Lung (tissue), 12 donors: Measurements from ENCODE around the gene TINCR. TPM values are rescaled to one million over a fixed set of nuclear protein-coding genes. Genes with fewer than 3 reads are reported as not detected.

Experiments
- ATAC-seq: fragments of 200-7000 bp; cut with Tn5 transposase; one replicate; pipeline ENCODE4 v1.9.1; 2020; ENCODE audit warnings: moderate number of reproducible peaks; ENCODE audit not compliant: insufficient read depth, low FRiP score
- DNase-seq, 3 donors: peaks; one replicate each; pipeline ENCODE4 v3.0.0-alpha.2; 2013 to 2017
- H3K27ac ChIP-seq, 2 donors: one replicate each; pipeline ENCODE4 v1.5.1; 2013; ENCODE audit warnings: mild to moderate bottlenecking in 2 of 2, moderate library complexity in 2 of 2, control low read depth in 1 of 2, inconsistent platforms in 1 of 2, low read depth in 1 of 2, low read length in 1 of 2
- H3K27me3 ChIP-seq, 3 donors: one replicate each; pipeline ENCODE4 v1.5.1; 2013; ENCODE audit warnings: low read length in 2 of 3; ENCODE audit not compliant: control insufficient read depth in 3 of 3, insufficient read depth in 3 of 3
- H3K36me3 ChIP-seq, 4 donors: one replicate each; pipeline ENCODE4 v1.5.1; 2013; ENCODE audit warnings: low read length in 4 of 4, mild to moderate bottlenecking in 1 of 4, moderate library complexity in 1 of 4; ENCODE audit not compliant: control insufficient read depth in 4 of 4, insufficient read depth in 4 of 4
- H3K4me1 ChIP-seq, 5 donors: one replicate each; pipeline ENCODE4 v1.5.1; 2013; ENCODE audit warnings: low read length in 5 of 5, mild to moderate bottlenecking in 2 of 5, moderate library complexity in 1 of 5; ENCODE audit not compliant: control insufficient read depth in 5 of 5, insufficient read depth in 5 of 5
- H3K4me3 ChIP-seq: one replicate; pipeline ENCODE4 v1.5.1; 2013; ENCODE audit warnings: mild to moderate bottlenecking, control low read depth, moderate library complexity
- H3K9ac ChIP-seq, 2 donors: one replicate each; pipeline ENCODE4 v1.5.1; 2013; ENCODE audit warnings: low read length in 2 of 2, control low read depth in 1 of 2; ENCODE audit not compliant: insufficient read depth in 1 of 2
- H3K9me3 ChIP-seq, 4 donors: one replicate each; pipeline ENCODE4 v1.5.1; 2013; ENCODE audit warnings: low read length in 3 of 4, mild to moderate bottlenecking in 1 of 4, moderate library complexity in 1 of 4; ENCODE audit not compliant: control insufficient read depth in 4 of 4, insufficient read depth in 3 of 4
- CTCF ChIP-seq: IDR thresholded peaks from 2 replicates; pipeline ENCODE4 v1.5.1; 2012; ENCODE audit warnings: mild to moderate bottlenecking; ENCODE audit errors: control extremely low read depth, extremely low read depth
- WGBS, 2 donors: extraction: QIAGEN DNeasy Blood & Tissue Kit; methylation state at CpG; one replicate each; pipeline ENCODE4 v1.1.7; 2013; 5-methylcytosine and 5-hydroxymethylcytosine counted together
- polyA plus RNA-seq, 2 donors: library from polyadenylated mRNA; stranded (reverse); fragments of 200-250 nt; gene quantifications; one replicate each; pipeline ENCODE4 v1.2.1, GENCODE V29; 2013
- total RNA-seq, 2 donors: library from RNA; depleted of rRNA in 1 of 2; stranded (reverse); fragments of >200 nt in 1 of 2; gene quantifications; one replicate each; pipeline ENCODE4 v1.2.1, GENCODE V29; 2014 to 2021
- donor health status: control.
- donor health status: control.
- donor health status: Bipolar disorder and iron deficiency.
- donor health status: healthy.
- donor health status: DM: yes; HTN: yes; CAD: no.

TINCR gene
- total and polyA plus RNA-seq, 4 donors: 1.0 to 2.0 (median 1.9) TPM

GRCh38 chr19:5590865-5591154 lies 23.1 kb upstream of the TINCR start:
- no peak overlapping the region for H3K4me3 ChIP-seq

DNA sequence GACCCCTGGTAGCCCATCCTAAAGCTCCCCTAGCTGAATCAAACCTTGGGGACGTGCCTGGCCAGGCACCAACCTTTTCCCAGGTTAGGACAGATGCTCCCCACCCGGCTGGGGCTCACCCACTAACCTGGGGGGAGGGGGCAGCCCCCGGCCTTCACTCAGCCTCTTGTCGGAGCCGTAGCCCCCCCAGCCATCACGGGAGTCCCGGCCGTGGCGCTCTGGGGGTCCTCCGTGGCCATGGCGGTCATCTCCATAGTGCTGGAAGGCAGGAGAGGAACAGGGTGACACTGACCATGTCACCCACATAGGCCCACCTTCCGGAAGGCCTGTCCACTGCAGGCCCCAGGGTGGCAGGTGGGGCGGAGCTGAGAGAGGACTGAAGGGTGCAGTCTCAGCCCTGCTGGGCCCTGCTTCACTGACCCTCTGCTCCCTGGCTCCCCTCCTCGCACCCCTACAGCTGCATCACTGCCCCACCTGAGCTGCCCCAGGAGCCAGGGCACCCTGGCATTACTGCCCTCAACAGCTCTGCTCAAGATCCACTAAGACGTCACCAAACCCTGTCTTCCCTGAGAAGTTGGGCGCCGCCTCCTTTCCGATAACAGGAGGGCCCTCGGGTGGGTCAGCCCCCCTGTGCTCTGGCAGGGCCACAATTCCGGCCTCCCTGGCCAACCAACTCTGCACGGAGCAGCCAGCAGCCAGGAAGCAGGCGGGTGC lies 22.6 kb upstream of the TINCR start:
- peaks cover 23 to 86% (median 54%) of the 10 kb centered on the region in 4 donors for H3K36me3 ChIP-seq
- DNase-seq (no peak), ATAC-seq (no peak)
- TF ChIP-seq CTCF: no peak
- H3K9ac ChIP-seq: no peak overlapping the region
- H3K27me3 ChIP-seq: no peaks in the 10 kb centered on the region
- peaks cover 0 to 12% (median 2%) of the 10 kb centered on the region in 5 donors for H3K4me1 ChIP-seq
- H3K4me3 ChIP-seq: no peak overlapping the region
- H3K27ac ChIP-seq: no peak overlapping the region
- no peaks in the 10 kb centered on the region for H3K9me3 ChIP-seq
- 94% methylated on average over 21 to 22 of the region's 22 CpGs for WGBS, 2 donors

More at GRCh38 chr19:5590865-5591154, 23.1 kb upstream of the TINCR start:
- no peaks in the 10 kb centered on the region for H3K27me3 ChIP-seq
- TF ChIP-seq CTCF: no peak
- H3K36me3 ChIP-seq: peaks cover 23 to 86% (median 55%) of the 10 kb centered on the region in 4 donors
- H3K9ac ChIP-seq: no peak overlapping the region
- 94 to 96% methylated on average over 9 of the region's 9 CpGs for WGBS, 2 donors
- no peaks in the 10 kb centered on the region for H3K9me3 ChIP-seq
- no peak overlapping the region for H3K27ac ChIP-seq
- no peak for ATAC-seq
- no peak for DNase-seq
- peaks cover 0 to 8% (median 0%) of the 10 kb centered on the region in 5 donors for H3K4me1 ChIP-seq

DNA sequence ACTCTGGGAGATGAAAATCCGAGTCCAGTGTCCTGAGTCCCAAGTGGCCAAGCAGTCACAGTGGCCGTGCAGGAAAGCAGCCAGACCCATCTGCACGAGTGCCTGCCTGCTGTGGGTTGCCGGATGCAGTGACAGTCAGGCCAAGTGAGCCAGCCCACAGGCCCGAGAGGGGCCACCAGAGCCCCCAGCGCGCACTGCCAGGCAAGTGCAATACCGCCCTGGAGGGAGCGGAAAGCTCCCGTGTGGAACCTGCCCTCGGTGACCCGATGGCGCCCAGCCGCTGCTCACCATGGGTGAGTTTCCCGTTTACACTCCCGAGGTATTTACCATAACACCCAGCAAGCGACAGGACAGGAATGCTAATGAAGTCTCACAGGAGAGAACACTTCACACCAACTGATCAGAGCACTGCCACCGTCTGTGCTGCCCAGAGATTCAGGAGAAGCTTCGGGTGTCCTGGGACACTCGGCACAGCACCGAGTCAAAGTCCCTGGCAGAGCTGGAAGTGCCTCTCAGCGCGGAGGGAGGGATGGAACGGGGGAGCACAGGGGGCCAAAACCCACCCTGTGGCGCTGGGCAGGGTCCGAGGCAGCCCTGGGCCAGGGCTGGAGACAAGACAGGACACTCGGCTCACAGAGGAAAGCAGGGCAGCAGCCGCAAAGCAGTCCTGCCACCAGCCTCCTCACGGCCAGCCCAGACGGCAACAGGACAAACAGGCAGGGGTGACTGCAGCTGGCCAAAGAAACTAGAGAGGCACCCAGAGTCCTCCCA lies 21.3 kb upstream of the TINCR start:
- no peak for DNase-seq
- H3K4me3 ChIP-seq: no peak overlapping the region
- 86 to 90% methylated on average over 30 of the region's 30 CpGs for WGBS, 2 donors
- ATAC-seq: no peak
- no peak for TF ChIP-seq CTCF
- no peak overlapping the region for H3K27ac ChIP-seq
- no peak overlapping the region for H3K9ac ChIP-seq
- no peaks in the 10 kb centered on the region for H3K9me3 ChIP-seq
- H3K4me1 ChIP-seq: peaks cover 0 to 12% (median 2%) of the 10 kb centered on the region in 5 donors
- H3K36me3 ChIP-seq: peaks cover 23 to 76% (median 48%) of the 10 kb centered on the region in 4 donors
- H3K27me3 ChIP-seq: no peaks in the 10 kb centered on the region
